Measurements from ENCODE around the gene DESI2. TPM values are rescaled to one million over a fixed set of nuclear protein-coding genes. Genes with fewer than 3 reads are reported as not detected.
"Not testable (repeated sequence)": the region's sequence is repeated elsewhere in the genome, so short reads cannot be mapped to it uniquely, and the experiment has no call there.

DESI2 gene
- total RNA-seq, 2 donors from 2014 or later: 26.9 to 31.7 TPM

DNA sequence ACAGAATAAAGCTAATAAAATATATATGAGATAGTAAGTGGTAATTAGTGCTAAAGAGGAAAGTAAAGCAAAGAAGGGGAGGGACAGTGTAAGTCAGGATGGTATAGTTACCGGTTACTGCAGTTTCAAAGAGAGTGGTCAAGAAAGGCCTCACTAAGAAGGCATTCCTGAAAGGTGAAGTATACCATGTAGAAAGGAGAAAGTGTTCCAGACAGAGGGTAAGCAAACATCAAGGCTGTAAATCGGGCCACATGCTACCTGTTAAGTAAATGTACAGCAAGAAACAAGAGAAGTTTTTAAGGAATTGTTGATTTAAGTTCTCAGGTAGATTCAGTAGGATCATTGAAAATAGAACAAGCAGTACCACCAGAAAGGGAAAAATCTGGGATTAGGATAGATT, 9.7 kb downstream of the DESI2 start:
- no peak overlapping the region for H3K27ac Mint-ChIP-seq
- no peaks in the 10 kb centered on the region for H3K36me3 Mint-ChIP-seq
- H3K4me3 Mint-ChIP-seq: no peak overlapping the region
- H3K4me1 Mint-ChIP-seq (ENCODE audit: low read depth in 2 of 2): peaks cover 21 to 24% of the 10 kb centered on the region in 2 donors
- DNase-seq (ENCODE audit: low spot score) (no peak), ATAC-seq (no peak)
- H3K27me3 Mint-ChIP-seq: no peaks in the 10 kb centered on the region
- H3K9me3 Mint-ChIP-seq: no peaks in the 10 kb centered on the region

DNA sequence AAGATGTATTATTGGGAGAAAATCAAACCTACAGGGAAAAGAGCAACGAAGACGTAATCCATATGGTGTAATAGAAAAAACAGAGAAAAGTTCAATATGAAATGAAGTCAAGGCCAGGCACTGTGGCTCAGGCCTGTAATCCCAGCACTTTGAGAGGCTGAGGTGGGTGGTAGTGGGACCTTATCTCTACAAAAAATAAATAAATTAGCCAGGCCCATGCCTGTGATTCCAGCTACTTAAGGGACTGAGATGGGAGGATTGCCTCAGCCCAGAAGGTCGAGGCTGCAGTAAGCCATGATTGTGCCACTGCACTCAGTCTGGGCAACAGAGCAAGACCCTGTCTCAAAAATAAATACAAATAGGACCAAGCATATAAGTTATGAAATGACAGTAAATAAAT, 11.4 kb downstream of the DESI2 start:
- DNase-seq (ENCODE audit: low spot score): no peak
- Mint-ChIP-seq H3K9me3 (no peaks in the 10 kb centered on the region), H3K4me3 (no peak overlapping the region), H3K36me3 (no peaks in the 10 kb centered on the region), H3K27ac (peak overlapping the region in 1 of 2 donors; percentile 39), H3K4me1 (ENCODE audit: low read depth in 2 of 2) (peaks cover 8 to 10% of the 10 kb centered on the region in 2 donors), H3K27me3 (no peaks in the 10 kb centered on the region)
- no peak for ATAC-seq

DNA sequence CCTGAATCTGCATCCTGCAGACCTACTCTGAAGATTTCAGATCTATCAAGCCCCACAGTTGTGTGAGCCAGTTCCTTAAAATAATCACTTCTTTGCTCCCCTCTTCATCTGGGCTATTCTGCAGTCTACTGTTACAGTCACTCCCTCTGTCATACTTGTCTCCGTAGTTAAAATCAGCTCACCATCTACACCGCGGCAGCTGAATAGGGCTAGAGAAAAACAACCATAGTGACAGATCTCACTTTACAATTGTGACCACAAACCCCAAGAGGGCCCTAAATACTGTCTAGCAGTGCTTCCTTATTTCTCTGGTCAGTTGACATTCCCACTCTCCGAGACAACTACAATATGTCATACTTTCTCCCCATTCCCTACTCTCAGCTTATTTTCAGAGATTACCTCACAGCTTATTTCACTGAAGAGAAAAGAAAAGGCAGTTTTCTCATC, 12.9 kb downstream of the DESI2 start:
- Mint-ChIP-seq H3K4me3 (no peak overlapping the region), H3K4me1 (ENCODE audit: low read depth in 2 of 2) (peaks cover 8% of the 10 kb centered on the region in 2 donors), H3K27ac (no peak overlapping the region), H3K36me3 (no peaks in the 10 kb centered on the region), H3K27me3 (no peaks in the 10 kb centered on the region), H3K9me3 (no peaks in the 10 kb centered on the region)
- peak; percentile 59 to 77 for ATAC-seq
- DNase-seq (ENCODE audit: low spot score): no peak

DNA sequence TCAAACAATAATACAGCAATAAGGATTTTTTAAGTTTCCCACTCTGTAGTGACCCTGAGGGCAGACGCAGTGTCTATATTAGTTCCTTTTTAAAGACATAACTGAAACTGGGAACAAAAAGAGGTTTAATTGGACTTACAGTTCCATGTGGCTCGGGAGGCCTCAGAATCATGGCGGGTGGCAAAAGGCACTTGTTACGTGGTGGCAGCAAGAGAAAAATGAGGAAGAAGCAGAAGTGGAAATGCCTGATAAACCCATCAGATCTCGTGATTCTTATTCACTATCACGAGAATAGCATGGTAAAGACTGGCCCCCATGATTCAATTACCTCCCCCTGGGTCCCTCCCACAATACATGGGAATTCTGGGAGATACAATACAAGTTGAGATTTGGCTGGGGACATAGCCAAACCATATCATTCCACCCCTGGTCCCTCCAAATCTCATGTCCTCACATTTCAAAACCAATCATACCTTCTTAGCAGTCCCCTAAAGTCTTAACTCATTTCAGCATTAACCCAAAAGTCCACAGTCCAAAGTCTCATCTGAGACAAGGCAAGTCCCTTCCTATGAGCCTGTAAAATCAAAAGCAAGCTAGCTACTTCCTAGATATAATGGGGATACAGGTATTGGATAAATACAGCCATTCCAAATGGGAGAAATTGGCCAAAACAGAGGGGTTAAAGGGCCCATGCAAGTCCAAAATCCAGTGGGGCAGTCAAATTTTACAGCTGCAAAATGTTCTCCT, 13.9 kb downstream of the DESI2 start:
- H3K36me3 Mint-ChIP-seq; H3K4me1 Mint-ChIP-seq (ENCODE audit: low read depth in 2 of 2); ATAC-seq: not testable (repeated sequence)

DNA sequence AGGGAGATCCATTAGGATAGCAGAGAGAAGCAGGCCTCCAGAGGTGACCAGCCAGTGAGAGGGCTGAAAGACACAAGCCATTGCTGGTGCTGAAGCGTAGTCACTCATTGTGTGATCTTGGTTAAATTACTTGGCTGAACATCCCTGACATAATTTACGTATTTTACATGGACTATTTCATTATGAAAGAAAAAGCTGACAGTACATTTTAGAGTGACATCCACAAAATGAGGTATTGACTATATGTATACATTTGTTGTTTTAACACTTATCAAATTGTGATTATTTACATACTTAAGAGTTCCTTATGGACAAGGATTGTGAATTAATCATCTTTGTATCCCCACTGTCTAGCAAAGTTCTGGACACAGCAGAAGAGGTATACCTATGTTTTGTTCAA, 14.9 kb downstream of the DESI2 start:
- no peak for ATAC-seq
- H3K27ac Mint-ChIP-seq: no peak overlapping the region
- no peaks in the 10 kb centered on the region for H3K36me3 Mint-ChIP-seq
- no peak for DNase-seq (ENCODE audit: low spot score)
- no peaks in the 10 kb centered on the region for H3K9me3 Mint-ChIP-seq
- H3K27me3 Mint-ChIP-seq: no peaks in the 10 kb centered on the region
- no peak overlapping the region for H3K4me3 Mint-ChIP-seq
- H3K4me1 Mint-ChIP-seq (ENCODE audit: low read depth in 2 of 2): peaks cover 1 to 4% of the 10 kb centered on the region in 2 donors

More for the DNA sequence above, 13.9 kb downstream of the DESI2 start:
- not testable (repeated sequence) for DNase-seq (ENCODE audit: low spot score); H3K27me3 Mint-ChIP-seq; H3K27ac Mint-ChIP-seq; H3K4me3 Mint-ChIP-seq; H3K9me3 Mint-ChIP-seq

DNA sequence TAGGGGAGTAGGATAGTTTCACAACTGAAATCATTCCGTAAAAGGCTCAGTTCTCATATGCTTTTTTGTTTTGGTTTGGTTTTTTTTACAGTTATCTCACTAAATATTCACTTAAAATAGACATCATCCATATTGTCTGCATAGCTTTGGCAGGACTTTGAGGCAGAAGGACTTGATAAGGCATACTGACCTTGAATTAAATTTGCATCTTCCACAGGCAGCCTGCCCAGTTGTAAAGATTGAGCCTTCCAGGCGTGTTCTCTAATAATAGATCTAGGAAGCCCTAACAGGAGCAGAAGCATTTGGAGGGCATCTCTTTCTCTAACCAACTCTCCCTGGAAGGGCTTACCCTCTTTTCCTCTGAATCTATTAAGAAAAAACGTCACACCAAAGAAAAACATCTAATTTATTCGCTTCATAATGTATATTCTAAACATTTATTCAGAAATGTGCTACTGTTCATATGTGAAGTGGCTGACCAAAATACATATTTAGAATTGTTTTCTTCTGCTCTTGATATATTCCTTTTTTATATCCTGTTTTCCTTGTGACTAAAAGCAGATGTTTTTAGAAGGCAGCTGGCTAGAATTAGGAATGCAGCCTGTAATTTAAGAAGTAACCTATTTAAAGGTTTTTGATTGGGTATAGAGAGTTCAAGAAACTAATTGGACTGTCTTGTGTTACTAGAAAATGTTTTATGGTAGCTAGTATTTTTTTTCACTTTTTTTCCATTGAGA, 20.2 kb downstream of the DESI2 start:
- DNase-seq (ENCODE audit: low spot score) (no peak), ATAC-seq (no peak)
- Mint-ChIP-seq H3K27ac (no peak overlapping the region), H3K27me3 (no peaks in the 10 kb centered on the region), H3K4me1 (ENCODE audit: low read depth in 2 of 2) (peaks cover 0 to 11% of the 10 kb centered on the region in 2 donors), H3K4me3 (no peak overlapping the region), H3K36me3 (no peaks in the 10 kb centered on the region), H3K9me3 (no peaks in the 10 kb centered on the region)

DNA sequence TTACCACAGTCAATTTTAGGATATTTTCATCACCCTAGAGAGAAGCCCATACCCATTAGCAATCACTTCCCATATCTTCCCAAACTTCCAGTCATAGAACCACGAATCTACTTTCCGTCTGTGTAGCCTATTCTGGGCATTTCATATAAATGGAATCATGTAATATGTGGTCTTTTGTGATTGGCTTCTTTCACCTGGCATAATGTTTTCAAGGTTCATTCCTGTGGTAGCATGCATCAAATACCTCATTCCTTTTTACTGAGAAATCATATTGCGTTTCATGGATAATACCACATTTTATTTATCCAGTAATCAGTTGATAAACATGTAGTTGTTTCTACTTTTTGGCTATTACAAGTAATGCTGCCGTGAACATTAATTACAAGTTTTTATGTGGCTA, 21.5 kb downstream of the DESI2 start:
- no peak overlapping the region for H3K27ac Mint-ChIP-seq
- H3K4me1 Mint-ChIP-seq (ENCODE audit: low read depth in 2 of 2): peaks cover 0 to 14% of the 10 kb centered on the region in 2 donors
- DNase-seq (ENCODE audit: low spot score) (no peak), ATAC-seq (no peak)
- H3K27me3 Mint-ChIP-seq: no peaks in the 10 kb centered on the region
- no peaks in the 10 kb centered on the region for H3K9me3 Mint-ChIP-seq
- no peak overlapping the region for H3K4me3 Mint-ChIP-seq
- H3K36me3 Mint-ChIP-seq: no peaks in the 10 kb centered on the region

DNA sequence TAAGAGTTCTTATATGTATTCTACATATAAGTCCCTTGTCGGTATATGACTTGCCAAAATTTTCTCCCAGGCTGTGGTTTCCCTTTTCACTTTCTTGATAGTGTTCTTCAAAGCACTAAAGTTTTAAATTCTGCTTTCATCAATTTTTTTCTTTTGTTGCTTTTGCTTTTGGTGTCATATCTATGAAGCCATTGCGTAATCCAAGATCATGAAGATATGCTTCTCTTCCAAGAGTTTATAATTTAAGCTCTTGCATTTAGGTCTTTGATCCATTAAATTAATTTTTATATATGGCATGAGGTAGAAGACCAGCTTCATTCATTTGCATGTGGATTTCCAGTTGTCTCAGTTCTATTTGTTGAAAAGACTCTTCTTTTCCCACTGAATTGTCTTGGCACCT, 22.2 kb downstream of the DESI2 start:
- no peak overlapping the region for H3K27ac Mint-ChIP-seq
- no peak overlapping the region for H3K4me3 Mint-ChIP-seq
- H3K9me3 Mint-ChIP-seq: no peaks in the 10 kb centered on the region
- ATAC-seq (no peak), DNase-seq (ENCODE audit: low spot score) (no peak)
- H3K36me3 Mint-ChIP-seq: no peaks in the 10 kb centered on the region
- H3K27me3 Mint-ChIP-seq: no peaks in the 10 kb centered on the region
- peaks cover 0 to 14% of the 10 kb centered on the region in 2 donors for H3K4me1 Mint-ChIP-seq (ENCODE audit: low read depth in 2 of 2)

DNA sequence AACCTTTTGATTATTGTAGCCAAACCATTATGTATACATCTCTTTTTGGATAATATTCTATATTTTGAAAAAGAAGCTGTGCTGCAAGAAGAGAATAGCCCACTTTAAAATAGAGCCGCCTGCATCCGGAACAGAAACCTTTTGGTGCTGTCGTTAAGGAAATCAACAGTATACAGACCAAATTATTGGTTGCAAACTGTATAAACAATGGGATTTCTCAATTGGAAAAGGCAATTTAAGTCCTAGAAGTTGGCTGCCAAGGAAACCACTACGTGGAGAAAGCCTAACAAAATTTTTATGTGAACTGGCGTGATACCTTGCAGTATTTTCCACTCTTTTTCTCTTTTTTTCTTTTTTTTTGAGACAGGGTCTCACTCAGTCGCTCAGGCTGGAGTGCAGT, 25.8 kb downstream of the DESI2 start:
- Mint-ChIP-seq H3K27ac (no peak overlapping the region), H3K9me3 (no peaks in the 10 kb centered on the region), H3K36me3 (peaks cover 6% of the 10 kb centered on the region), H3K4me3 (no peak overlapping the region), H3K27me3 (no peaks in the 10 kb centered on the region), H3K4me1 (ENCODE audit: low read depth in 2 of 2) (peaks cover 6 to 24% of the 10 kb centered on the region in 2 donors)
- ATAC-seq (no peak), DNase-seq (ENCODE audit: low spot score) (no peak)

DNA sequence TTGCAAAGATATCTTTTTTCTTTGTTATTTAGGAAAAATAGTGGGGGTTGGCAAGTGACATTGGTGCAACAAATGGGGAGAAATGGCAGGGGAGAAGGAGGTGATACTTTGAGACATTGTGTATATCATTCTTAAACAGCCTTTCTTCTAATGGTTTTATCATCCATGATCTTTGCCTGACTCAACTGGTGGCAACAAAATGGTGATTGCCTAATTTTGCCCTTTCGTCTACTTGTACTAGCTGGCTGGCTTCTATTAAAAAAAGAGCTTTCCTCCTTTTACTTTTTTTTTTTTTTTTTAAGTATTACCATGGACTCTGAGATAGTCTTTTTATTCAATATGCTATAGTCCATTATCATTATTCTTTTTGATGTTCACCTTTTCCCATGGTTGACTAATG, 27.7 kb downstream of the DESI2 start:
- no peaks in the 10 kb centered on the region for H3K27me3 Mint-ChIP-seq
- no peak overlapping the region for H3K4me3 Mint-ChIP-seq
- ATAC-seq (no peak), DNase-seq (ENCODE audit: low spot score) (no peak)
- peaks cover 6 to 18% of the 10 kb centered on the region in 2 donors for H3K4me1 Mint-ChIP-seq (ENCODE audit: low read depth in 2 of 2)
- H3K36me3 Mint-ChIP-seq: peaks cover 6% of the 10 kb centered on the region
- H3K27ac Mint-ChIP-seq: no peak overlapping the region
- no peaks in the 10 kb centered on the region for H3K9me3 Mint-ChIP-seq

DNA sequence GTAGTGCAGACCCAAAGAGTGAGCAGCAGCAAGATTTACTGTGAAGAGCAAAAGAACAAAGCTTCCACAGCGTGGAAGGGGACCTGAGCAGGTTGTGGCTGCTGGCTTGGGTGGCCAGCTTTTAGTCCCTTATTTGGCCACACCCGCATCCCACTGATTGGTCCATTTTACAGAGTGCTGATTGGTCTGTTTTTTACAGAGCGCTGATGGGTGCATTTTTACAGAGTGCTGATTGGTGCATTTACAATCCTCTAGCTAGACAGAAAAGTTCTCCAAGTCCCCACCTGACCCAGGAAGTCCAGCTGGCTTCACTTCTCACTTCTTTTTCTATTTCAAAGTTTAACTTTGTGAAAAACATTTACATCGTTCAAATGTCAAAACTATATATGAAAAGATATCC, 29.2 kb downstream of the DESI2 start:
- H3K9me3 Mint-ChIP-seq; H3K4me3 Mint-ChIP-seq; ATAC-seq; H3K27ac Mint-ChIP-seq; H3K36me3 Mint-ChIP-seq; DNase-seq (ENCODE audit: low spot score); H3K27me3 Mint-ChIP-seq: not testable (repeated sequence)
- H3K4me1 Mint-ChIP-seq (ENCODE audit: low read depth in 2 of 2): peaks cover 6 to 23% of the 10 kb centered on the region in 2 donors

DNA sequence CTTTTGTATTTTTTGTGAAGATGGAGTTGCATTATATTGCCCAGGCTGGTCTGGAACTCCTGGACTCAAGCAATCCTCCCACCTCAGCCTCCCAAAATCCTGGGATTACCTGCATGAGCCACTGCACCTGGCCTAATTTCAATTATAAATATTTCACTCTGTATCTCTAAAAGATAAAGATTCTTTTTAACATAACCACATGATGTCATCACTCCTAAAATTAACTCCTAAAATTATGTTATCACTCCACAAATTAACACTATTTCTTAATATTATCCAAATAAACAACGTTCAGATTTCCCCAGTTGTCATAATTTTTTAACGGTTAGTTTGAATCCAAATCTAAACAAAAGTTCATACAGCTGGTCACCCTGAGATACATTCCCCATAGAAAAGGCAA, 43.0 kb downstream of the DESI2 start:
- H3K4me3 Mint-ChIP-seq: no peak overlapping the region
- H3K27ac Mint-ChIP-seq: no peak overlapping the region
- H3K36me3 Mint-ChIP-seq: peaks cover 37% of the 10 kb centered on the region
- ATAC-seq (no peak), DNase-seq (ENCODE audit: low spot score) (no peak)
- no peaks in the 10 kb centered on the region for H3K27me3 Mint-ChIP-seq
- H3K4me1 Mint-ChIP-seq (ENCODE audit: low read depth in 2 of 2): peaks cover 0 to 5% of the 10 kb centered on the region in 2 donors
- no peaks in the 10 kb centered on the region for H3K9me3 Mint-ChIP-seq

DNA sequence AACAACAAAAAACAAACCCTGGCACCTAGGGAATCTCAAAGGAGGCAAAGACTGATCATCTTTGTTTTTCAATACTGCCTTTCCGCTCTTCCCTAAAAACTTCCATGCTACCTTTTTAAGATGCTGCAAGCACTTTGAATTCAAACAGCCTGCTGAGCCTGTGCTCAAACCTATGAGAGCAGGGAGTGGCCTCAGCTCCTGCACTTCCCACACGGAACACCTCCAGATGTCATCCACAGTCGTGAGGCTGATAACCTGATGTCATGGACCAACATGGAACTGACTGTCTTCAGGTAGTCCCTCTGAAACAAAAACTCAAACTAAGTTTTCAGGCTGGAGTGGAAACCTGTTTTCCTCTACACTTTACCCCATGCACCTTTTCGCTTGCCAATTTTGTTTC, 46.8 kb downstream of the DESI2 start:
- Mint-ChIP-seq H3K9me3 (no peaks in the 10 kb centered on the region), H3K27me3 (no peaks in the 10 kb centered on the region), H3K36me3 (peaks cover 25% of the 10 kb centered on the region), H3K27ac (no peak overlapping the region), H3K4me3 (no peak overlapping the region), H3K4me1 (ENCODE audit: low read depth in 2 of 2) (peaks cover 0 to 5% of the 10 kb centered on the region in 2 donors)
- ATAC-seq (no peak), DNase-seq (ENCODE audit: low spot score) (no peak)

DNA sequence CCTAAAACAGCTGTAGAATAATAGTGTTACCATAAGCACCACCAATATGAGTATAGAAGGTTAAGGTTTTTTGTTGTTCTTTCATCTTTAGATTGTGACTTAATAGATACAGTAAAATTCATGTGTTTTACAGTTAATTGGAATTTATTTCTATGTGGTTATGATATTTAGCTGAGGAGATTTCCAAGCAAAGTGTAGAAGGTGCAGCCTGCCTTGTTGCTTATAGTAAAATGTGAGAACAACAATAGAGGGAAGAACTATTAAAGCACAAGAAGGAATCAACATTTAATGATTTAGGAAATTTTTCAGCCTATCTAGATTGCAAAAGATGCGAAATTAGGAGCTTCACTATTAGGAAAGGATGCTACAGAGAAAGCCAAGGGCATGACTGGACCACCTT, 47.9 kb downstream of the DESI2 start:
- Mint-ChIP-seq H3K4me1 (ENCODE audit: low read depth in 2 of 2) (peaks cover 0 to 5% of the 10 kb centered on the region in 2 donors), H3K27me3 (no peaks in the 10 kb centered on the region), H3K9me3 (no peaks in the 10 kb centered on the region), H3K27ac (no peak overlapping the region), H3K36me3 (peaks cover 25% of the 10 kb centered on the region), H3K4me3 (no peak overlapping the region)
- ATAC-seq (no peak), DNase-seq (ENCODE audit: low spot score) (no peak)

All from natural killer cell treated with Interleukin-12 subunit alpha and Interleukin-12 subunit beta and Interleukin-15 and Interleukin-18, amount 100 ng/mL, for 72 hours (primary cell).